Brain pericyte (primary cell): Measurements from ENCODE around the gene SCNN1A.
"Not testable (repeated sequence)": the region's sequence is repeated elsewhere in the genome, so short reads cannot be mapped to it uniquely, and the experiment has no call there.

Experiments
- DNase-seq: peaks from one replicate; pipeline ENCODE4 v3.0.0-alpha.2; 2012; ENCODE audit warnings: low read depth, low spot score

SCNN1A gene

GRCh38 chr12:6347367-6348338, 27.7 kb downstream of the SCNN1A start:
- no peak for DNase-seq

- DNase-seq: no peak
These were observed 28.4 kb downstream of the SCNN1A start for GRCh38 chr12:6346942-6347341.

GRCh38 chr12:6346235-6346832, 29.0 kb downstream of the SCNN1A start:
- DNase-seq: no peak

- DNase-seq: peak; percentile 75
These were observed 29.9 kb downstream of the SCNN1A start for GRCh38 chr12:6345319-6346091.

GRCh38 chr12:6344101-6344660, 31.2 kb downstream of the SCNN1A start:
- DNase-seq: not testable (repeated sequence)

GRCh38 chr12:6343518-6343917, 31.8 kb downstream of the SCNN1A start:
- DNase-seq: no peak

DNA sequence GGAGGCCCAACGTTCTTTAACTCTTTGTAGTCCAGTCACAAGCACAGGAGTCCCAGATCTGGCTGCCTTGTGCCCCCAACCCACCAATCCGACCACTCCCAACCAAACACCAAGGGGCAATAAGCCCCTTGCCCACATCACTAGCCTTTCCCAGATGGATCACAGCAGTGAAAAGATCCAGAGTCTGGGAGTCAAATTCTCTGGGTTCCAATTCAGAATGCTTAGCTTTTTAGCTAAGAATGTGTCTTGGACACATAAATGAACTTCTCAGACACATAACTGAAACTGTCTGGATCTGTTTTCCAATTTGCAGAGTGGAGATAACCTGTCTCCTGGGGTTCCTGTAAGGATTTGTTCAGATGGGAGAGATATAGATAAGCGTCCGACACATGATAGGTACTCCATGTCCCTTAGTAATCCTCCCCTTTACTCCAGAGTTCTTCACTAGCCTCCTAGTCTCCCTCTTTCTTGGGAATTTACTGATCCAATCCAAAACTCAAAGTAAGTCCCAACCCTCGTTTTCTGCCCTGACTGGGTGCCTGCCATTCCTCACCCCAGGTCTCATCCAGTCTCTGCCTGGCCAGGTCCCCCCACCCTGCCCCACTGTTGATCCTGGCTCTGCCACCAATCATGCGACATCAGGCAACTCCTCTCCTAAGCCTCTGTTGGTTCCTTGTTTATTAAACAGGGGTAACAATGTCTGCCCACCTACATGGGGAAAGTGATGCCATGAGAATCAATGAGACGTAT, 33.0 kb downstream of the SCNN1A start:
- no peak for DNase-seq

DNA sequence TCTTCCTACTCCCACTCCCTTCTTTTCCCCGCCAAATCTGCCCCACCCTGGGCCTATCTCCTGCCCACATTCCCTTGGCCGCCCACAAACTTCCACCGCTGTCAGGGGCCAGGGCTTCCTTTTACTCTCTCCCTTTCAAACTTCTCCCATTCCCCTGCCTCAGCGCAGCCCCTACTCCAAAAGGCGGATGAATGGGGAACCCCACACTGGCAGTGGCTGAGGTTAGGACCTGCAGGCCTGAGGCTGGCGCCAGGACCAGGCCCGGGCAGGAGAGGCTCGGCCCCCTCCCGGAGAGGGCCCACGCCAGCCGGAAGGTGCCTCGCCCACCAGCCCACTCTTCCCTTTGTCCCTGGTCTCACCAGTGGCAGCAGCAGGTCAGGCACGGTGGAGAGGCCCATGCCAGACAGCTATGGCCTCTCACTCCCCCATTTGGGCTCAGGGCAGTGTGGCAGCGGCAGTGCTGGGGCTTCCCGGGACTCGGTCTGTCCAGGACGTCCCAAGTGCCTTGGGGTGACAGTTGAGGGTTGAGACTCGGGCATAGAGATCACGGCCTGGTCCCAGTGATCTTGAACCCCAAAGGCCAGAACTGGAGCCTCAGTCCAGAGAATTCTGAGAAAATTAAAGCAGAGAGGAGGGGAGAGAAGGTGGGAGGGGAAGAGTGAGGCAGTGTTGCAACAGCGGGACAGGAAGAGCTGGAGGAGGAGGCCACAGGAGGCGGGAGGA, 33.8 kb downstream of the SCNN1A start, which contains the start of gene TNFRSF1A:
Gene TNFRSF1A, minus strand, starts transcription at position 660 of the 723 bp plus-strand sequence. Its CDS starts 262 bp downstream, at position 398.
- no peak for DNase-seq

- DNase-seq: no peak
These were observed 34.5 kb downstream of the SCNN1A start for GRCh38 chr12:6340745-6341416.

- DNase-seq: no peak
These were observed 35.2 kb downstream of the SCNN1A start for GRCh38 chr12:6340032-6340638.

DNA sequence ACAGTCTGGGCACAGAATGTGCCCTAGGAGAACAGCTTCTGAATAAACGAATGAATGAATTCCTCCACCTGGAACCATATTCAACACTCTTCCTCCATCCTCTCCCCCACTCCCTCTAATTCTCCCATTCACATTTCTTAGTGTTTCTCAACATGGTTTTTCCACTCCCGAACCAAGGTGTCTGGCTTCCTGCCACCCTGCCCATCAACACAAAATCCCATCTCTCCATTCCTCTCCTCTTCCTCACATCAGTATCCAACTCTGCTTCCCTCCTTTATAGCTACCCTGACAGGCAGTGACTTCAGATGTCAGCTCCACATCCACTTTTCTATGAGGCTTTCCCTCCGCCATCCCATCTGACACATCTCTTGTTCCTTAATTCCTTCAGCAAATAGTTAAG, 36.4 kb downstream of the SCNN1A start:
- no peak for DNase-seq

DNA sequence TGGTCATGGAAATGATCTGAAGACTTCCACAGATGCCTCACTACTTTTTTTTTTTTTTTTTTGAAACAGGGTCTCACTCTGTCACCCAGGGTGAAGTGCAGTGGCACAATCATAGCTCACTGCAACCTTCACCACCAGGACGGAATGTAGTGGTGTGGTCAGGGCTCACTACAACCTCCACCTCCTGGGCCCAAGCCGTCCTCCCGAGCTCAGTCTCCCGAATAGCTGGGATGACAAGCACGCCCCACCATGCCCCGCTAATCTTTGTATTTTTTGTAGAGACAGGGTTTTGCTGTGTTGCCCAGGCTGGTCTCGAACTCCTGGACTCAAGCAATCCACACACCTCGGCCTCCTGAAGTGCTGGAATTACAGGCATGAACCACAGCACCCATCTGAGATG, 36.8 kb downstream of the SCNN1A start:
- not testable (repeated sequence) for DNase-seq

- no peak for DNase-seq
These were observed 37.4 kb downstream of the SCNN1A start for GRCh38 chr12:6337958-6338433.

DNA sequence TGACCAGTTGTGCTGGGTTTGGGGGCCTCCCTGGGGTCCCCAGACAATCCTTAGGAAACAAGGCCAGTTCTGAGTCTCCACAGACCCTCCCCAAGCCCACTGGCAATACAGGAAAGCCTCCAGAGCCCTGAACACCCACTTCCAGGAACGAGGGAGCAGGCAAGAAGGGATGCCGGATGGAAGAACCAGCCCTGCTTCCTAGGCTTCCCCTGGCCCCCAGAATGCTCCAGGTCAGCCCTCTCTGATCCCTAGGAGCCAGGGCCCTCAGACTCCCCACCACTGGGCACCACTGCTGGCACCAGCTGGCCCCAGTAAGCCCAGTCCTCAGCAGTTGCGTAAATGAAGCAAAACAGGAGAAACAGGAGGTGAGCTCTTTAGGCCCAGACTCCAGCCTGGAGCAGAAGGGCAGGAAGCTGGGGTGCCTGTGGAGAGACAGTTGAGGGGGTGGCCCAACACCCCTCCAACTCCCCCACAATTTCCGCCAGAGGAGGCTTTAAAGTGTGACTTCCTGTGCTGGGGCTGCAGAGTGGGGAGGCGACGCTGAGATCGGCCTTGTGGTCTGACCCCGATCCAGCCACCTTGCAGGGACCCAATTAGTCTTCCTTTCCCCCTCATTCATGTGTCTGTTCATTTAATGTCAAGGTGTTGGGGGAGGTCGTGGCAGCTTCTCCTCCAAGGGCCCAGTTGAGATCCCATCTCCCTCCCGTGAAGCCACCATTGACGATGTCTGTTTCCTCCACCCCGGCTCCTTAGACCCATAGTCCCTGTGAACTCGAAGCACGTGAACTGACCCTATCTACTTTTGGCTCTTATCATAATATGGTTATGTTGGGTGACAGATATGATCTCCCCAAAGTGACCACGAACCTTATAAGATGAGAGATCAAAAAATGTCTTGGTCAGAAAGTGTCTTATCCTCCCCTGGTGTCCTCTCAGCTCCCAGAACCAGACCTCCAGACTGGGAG, 38.2 kb downstream of the SCNN1A start:
- no peak for DNase-seq

- DNase-seq: peak; percentile 99
These were observed 39.1 kb downstream of the SCNN1A start for GRCh38 chr12:6336079-6336888.

DNA sequence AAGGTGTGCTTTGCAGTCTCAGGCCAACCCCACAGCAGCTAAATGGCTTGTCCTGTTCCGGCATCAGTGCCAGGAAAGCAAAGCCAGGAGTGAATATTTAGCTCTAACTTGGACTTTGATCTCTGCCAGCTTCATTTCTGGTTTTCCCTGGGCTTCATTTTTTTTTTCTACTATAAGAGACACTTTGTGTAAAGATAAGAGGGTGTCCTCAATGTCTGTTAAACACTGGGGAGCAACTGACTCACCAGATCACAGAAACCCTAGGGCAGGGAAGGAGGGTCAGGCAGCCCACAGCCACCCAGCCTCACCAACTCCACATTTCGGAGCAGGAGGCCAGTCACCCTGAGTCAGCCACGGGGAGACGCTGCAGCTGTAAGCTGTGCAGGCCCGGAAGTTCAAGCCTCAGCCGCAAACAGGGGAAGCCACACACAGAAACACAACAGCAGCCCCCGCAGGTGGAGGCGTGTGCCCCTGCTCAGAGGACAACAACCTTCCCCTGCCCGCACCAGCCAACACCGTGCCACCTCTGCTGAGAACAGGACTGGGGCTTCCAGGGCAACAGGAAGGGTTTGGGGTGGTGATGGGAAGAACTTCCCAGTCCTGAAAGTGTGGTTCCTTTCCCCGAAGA, 39.8 kb downstream of the SCNN1A start:
- no peak for DNase-seq
